Kidney (tissue), 14 donors: Measurements from ENCODE around the gene PLA2G2F. TPM values are rescaled to one million over a fixed set of nuclear protein-coding genes. Genes with fewer than 3 reads are reported as not detected.

ENCODE experiments used
- DNase-seq, 5 donors: peaks; one replicate each; pipeline ENCODE4 v3.0.0-alpha.2; 2013 to 2020
- FAIRE-seq: peaks from 2 replicates; lab custom pipeline; 2012; peaks lifted over from hg19 to GRCh38; lab: Jason Lieb, UNC
- H3K27ac ChIP-seq, 2 donors: one replicate each; pipeline ENCODE4 v1.7.0; 2013; ENCODE audit warnings: low read depth in 2 of 2, low read length in 2 of 2, inconsistent platforms in 1 of 2
- H3K27me3 ChIP-seq: one replicate; pipeline ENCODE4 v1.7.1; 2013; ENCODE audit warnings: low read length, inconsistent platforms; ENCODE audit not compliant: control insufficient read depth, insufficient read depth
- H3K36me3 ChIP-seq, 3 donors: one replicate each; pipeline versions ENCODE4 v1.7.0 to v1.7.1; 2013; ENCODE audit warnings: low read length in 3 of 3, control low read depth in 1 of 3, inconsistent platforms in 1 of 3; ENCODE audit not compliant: insufficient read depth in 3 of 3, control insufficient read depth in 2 of 3
- H3K4me1 ChIP-seq, 3 donors: one replicate each; pipeline versions ENCODE4 v1.7.0 to v1.7.1; 2013; ENCODE audit warnings: low read length in 3 of 3, inconsistent platforms in 1 of 3, low read depth in 1 of 3; ENCODE audit not compliant: control insufficient read depth in 2 of 3, insufficient read depth in 2 of 3
- H3K4me3 ChIP-seq, 3 donors: one replicate each; pipeline versions ENCODE4 v1.7.0 to v1.8.1; 2013; ENCODE audit warnings: low read length in 3 of 3, control low read depth in 1 of 3, inconsistent platforms in 1 of 3
- H3K9ac ChIP-seq, 3 donors: one replicate each; pipeline versions ENCODE4 v1.7.0 to v1.7.1; 2013; ENCODE audit warnings: low read length in 3 of 3, control low read depth in 1 of 3, inconsistent platforms in 1 of 3
- H3K9me3 ChIP-seq, 3 donors: one replicate each; pipeline versions ENCODE4 v1.7.0 to v1.7.1; 2013; ENCODE audit warnings: low read length in 3 of 3, control low read depth in 1 of 3, inconsistent platforms in 1 of 3; ENCODE audit not compliant: control insufficient read depth in 2 of 3, insufficient read depth in 1 of 3
- CTCF ChIP-seq: IDR thresholded peaks from 3 replicates; pipeline ENCODE4 v1.5.1; 2012; ENCODE audit warnings: mild to moderate bottlenecking, moderate library complexity, borderline replicate concordance; ENCODE audit not compliant: insufficient read depth; ENCODE audit errors: extremely low read depth
- intact Hi-C: fragments of 100-400 bp; cut with DNase I; formaldehyde crosslinking; loops from one replicate; pipeline ENCODE4 v1.11.1; 2022
- polyA plus RNA-seq: library from polyadenylated mRNA; stranded (reverse); fragments of 350-450 nt; fragmentation: Illumina TruSeq; extraction: RNeasy Lipid Tissue Mini Kit (QIAGEN cat#74804); gene quantifications from one replicate; pipeline ENCODE4 v1.2.3, GENCODE V29; 2014; ENCODE audit warnings: low read depth, low replicate concordance; ENCODE audit not compliant: insufficient read depth
- total RNA-seq: library from RNA; stranded (reverse); fragmentation: NEBNext Ultra II Directional; extraction: Animal tissue kit (Norgen Biotek cat#: 25700); gene quantifications from one replicate; pipeline ENCODE4 v1.2.1, GENCODE V29; 2021
- donor health status: control.
- donor health status: control.
- donor health status: control.
- donor health status: control.
- donor health status: control.
- donor health status: DM: yes; HTN: yes; CAD: no.
- donor health status: Normal renal cell carcinoma (clear cell type).

Gene PLA2G2F
- total and polyA plus RNA-seq, 2 donors from 2014 or later: not detected

GRCh38 chr1:20095564-20096434, 43.3 kb upstream of the PLA2G2F start:
- no peaks in the 10 kb centered on the region for H3K4me1 ChIP-seq
- H3K9me3 ChIP-seq: no peaks in the 10 kb centered on the region
- FAIRE-seq (no peak), DNase-seq (no peak)
- no peak overlapping the region for H3K9ac ChIP-seq
- intact Hi-C loops: no loop called here
- H3K36me3 ChIP-seq: no peaks in the 10 kb centered on the region
- H3K4me3 ChIP-seq: no peak overlapping the region
- H3K27ac ChIP-seq: no peak overlapping the region
- H3K27me3 ChIP-seq: no peaks in the 10 kb centered on the region
- no peak for TF ChIP-seq CTCF

- H3K9ac ChIP-seq: no peak overlapping the region
These were observed 42.2 kb upstream of the PLA2G2F start for GRCh38 chr1:20096840-20097447.

GRCh38 chr1:20099533-20099932, 39.6 kb upstream of the PLA2G2F start:
- no peaks in the 10 kb centered on the region for H3K4me1 ChIP-seq
- H3K27ac ChIP-seq: no peak overlapping the region
- no peak overlapping the region for H3K9ac ChIP-seq
- no peaks in the 10 kb centered on the region for H3K36me3 ChIP-seq
- TF ChIP-seq CTCF: no peak
- H3K9me3 ChIP-seq: no peaks in the 10 kb centered on the region
- no peaks in the 10 kb centered on the region for H3K27me3 ChIP-seq
- no peak for FAIRE-seq
- peak in 2 of 5 donors; percentile 6 to 16 for DNase-seq
- no peak overlapping the region for H3K4me3 ChIP-seq
- intact Hi-C loops: no loop called here

More at GRCh38 chr1:20096840-20097447, 42.2 kb upstream of the PLA2G2F start:
- no peak for TF ChIP-seq CTCF
- intact Hi-C loops: no loop called here
- no peaks in the 10 kb centered on the region for H3K36me3 ChIP-seq
- H3K27me3 ChIP-seq: no peaks in the 10 kb centered on the region
- H3K9me3 ChIP-seq: no peaks in the 10 kb centered on the region
- no peak overlapping the region for H3K27ac ChIP-seq
- FAIRE-seq: no peak
- DNase-seq: no peak
- H3K4me1 ChIP-seq: no peaks in the 10 kb centered on the region
- H3K4me3 ChIP-seq: no peak overlapping the region
